ENCODE results near the gene ROR2.

- TF ChIP-seq CTCF (conservative IDR thresholded peaks at IDR 0.05 in 1 of 2, IDR thresholded peaks at IDR 0.05 in 1 of 2; ENCODE audit: extremely low read depth in 1 of 2, insufficient read depth in 1 of 2, low read depth in 1 of 2, low read length in 2 of 2) (no peak), EZH2 (IDR thresholded peaks at IDR 0.05; ENCODE audit: borderline replicate concordance, low read length) (no peak)
Observed at GRCh38 chr9:91693226-91693625, 256.8 kb downstream of the ROR2 start.

Data from mammary epithelial cell (primary cell).